AG09309 (cell line): Measurements from ENCODE around the gene PPP1CC.

ENCODE experiments used
- DNase-seq: peaks from one replicate; pipeline ENCODE4 v3.0.0-alpha.2; 2010; ENCODE audit warnings: low read depth
- H3K4me3 ChIP-seq: 2 replicates; pipeline ENCODE4 v1.5.1; 2011; ENCODE audit warnings: mild to moderate bottlenecking, low read depth, low read length, moderate library complexity; ENCODE audit not compliant: control insufficient read depth
- CTCF ChIP-seq: IDR thresholded peaks from 2 replicates; pipeline ENCODE4 v1.5.1; 2011; ENCODE audit warnings: mild to moderate bottlenecking, low read depth, low read length, inconsistent platforms; ENCODE audit not compliant: insufficient read depth, control insufficient read depth; ENCODE audit errors: missing control alignments

The PPP1CC gene

GRCh38 chr12:110676171-110676570 is 66.5 kb downstream of the PPP1CC start:
- DNase-seq, result no peak
- H3K4me3 ChIP-seq, result no peak overlapping the region
- no peak for TF ChIP-seq CTCF

GRCh38 chr12:110670161-110670701 is 72.5 kb downstream of the PPP1CC start:
- H3K4me3 ChIP-seq, result no peak overlapping the region
- TF ChIP-seq CTCF, result no peak
- no peak for DNase-seq
